Upper lobe of right lung (tissue), 1 donor: ENCODE data around the gene DPP7. TPM values are rescaled to one million over a fixed set of nuclear protein-coding genes. Genes with fewer than 3 reads are reported as not detected.
A peak's percentile ranks its signal among the peaks of the same experiment; 100 is the strongest.

ENCODE experiments used
- ATAC-seq: fragments of 200-7000 bp; cut with Tn5 transposase; one replicate; pipeline ENCODE4 v1.9.1; 2020; ENCODE audit warnings: mild to moderate bottlenecking, moderate library complexity
- DNase-seq: peaks from one replicate; pipeline ENCODE4 v3.0.0-alpha.2; 2020
- H3K27ac ChIP-seq: fragments of 200-600 bp; one replicate; pipeline ENCODE4 v1.8.0; 2022
- H3K27me3 ChIP-seq: fragments of 200-600 bp; one replicate; pipeline ENCODE4 v1.8.0; 2022; ENCODE audit warnings: mild to moderate bottlenecking
- H3K36me3 ChIP-seq: fragments of 200-600 bp; one replicate; pipeline ENCODE4 v1.8.0; 2022
- H3K4me1 ChIP-seq: fragments of 200-600 bp; one replicate; pipeline ENCODE4 v1.8.0; 2022
- H3K4me3 ChIP-seq: fragments of 200-600 bp; one replicate; pipeline ENCODE4 v1.8.0; 2022; ENCODE audit warnings: mild to moderate bottlenecking
- H3K9me3 ChIP-seq: fragments of 200-600 bp; one replicate; pipeline ENCODE4 v1.8.0; 2022
- intact Hi-C: fragments of 100-400 bp; cut with DNase I; formaldehyde crosslinking; loops from one replicate; pipeline ENCODE4 v1.11.0; 2022
- total RNA-seq: library from RNA; stranded (reverse); fragmentation: NEBNext Ultra II Directional; extraction: Animal tissue kit (Norgen Biotek cat#: 25700); gene quantifications from one replicate; pipeline ENCODE4 v1.2.1, GENCODE V29; 2021
- TF ChIP-seq, protein P1 (sequence below): fragments of 200-600 bp; IDR thresholded peaks from one replicate; pipeline ENCODE4 v1.8.0; 2022; ENCODE audit warnings: antibody characterized with exemption
- donor health status: DM: no; HTN: yes; CAD: no; lungs with severe emphysema.

DPP7 gene
- total RNA-seq, 1 donor from 2014 or later = 183 TPM

DNA sequence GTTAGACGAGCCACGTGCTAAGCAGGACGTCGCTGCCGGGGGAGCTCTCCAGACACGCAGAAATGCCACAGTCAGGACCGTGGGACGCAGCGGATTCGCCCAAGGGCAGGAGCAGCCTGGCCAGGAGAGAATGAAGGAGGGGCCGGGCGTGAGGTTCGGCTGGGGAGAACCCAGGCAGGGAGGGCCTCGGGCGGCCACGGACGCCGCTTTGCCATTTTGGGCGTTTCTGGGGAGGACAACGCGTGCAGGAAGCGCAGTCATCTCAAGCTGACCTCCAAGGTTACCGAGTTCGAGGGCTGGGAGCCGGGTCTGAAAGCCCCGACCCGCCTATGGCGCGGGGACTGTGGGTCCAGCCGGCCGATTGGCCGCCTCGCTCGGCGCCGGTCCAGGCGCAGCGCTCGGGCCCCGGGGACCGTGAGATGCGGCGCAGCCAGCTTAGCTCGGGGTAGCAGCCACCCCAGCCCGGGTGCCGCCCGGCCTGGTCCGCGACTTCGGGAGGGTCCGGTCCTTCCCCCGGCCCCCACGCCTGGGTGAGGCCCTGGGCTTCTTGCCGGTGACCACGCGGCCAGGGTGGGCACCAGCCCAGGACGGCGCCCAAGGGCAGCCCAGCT lies 28.5 kb downstream of the DPP7 start:
- no peaks in the 10 kb centered on the region for H3K27me3 ChIP-seq
- DNase-seq (no peak), ATAC-seq (peak; percentile 4)
- TF ChIP-seq, protein P1, sequence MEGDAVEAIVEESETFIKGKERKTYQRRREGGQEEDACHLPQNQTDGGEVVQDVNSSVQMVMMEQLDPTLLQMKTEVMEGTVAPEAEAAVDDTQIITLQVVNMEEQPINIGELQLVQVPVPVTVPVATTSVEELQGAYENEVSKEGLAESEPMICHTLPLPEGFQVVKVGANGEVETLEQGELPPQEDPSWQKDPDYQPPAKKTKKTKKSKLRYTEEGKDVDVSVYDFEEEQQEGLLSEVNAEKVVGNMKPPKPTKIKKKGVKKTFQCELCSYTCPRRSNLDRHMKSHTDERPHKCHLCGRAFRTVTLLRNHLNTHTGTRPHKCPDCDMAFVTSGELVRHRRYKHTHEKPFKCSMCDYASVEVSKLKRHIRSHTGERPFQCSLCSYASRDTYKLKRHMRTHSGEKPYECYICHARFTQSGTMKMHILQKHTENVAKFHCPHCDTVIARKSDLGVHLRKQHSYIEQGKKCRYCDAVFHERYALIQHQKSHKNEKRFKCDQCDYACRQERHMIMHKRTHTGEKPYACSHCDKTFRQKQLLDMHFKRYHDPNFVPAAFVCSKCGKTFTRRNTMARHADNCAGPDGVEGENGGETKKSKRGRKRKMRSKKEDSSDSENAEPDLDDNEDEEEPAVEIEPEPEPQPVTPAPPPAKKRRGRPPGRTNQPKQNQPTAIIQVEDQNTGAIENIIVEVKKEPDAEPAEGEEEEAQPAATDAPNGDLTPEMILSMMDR = no peak
- peak overlapping the region; percentile 93 for H3K27ac ChIP-seq
- H3K4me3 ChIP-seq = peak overlapping the region; percentile 76
- H3K4me1 ChIP-seq = peaks cover 17% of the 10 kb centered on the region
- H3K36me3 ChIP-seq = peaks cover 25% of the 10 kb centered on the region
- intact Hi-C loops = no loop called here
- no peaks in the 10 kb centered on the region for H3K9me3 ChIP-seq

DNA sequence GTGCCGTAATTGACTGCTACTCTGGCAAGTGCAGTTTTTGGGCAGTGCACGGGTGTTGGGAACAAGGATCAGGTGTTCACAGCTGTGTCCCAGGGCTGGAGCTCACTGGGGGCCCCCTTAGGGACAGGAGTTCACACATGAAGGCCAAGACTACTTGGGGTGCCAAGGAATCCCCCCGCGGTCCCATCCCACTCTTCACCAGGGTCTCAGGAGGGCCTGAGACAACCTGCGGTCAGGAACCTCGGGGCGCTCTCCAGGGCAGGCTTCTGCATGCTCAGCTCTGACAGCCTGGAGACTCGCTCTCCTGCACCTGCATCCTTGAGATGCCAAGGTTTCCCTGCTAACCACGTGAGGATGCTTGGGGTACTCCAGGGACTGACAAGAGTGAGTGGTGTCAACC lies 30.0 kb downstream of the DPP7 start:
- Histone ChIP-seq H3K4me3 (no peak overlapping the region), H3K9me3 (no peaks in the 10 kb centered on the region), H3K4me1 (peaks cover 17% of the 10 kb centered on the region), H3K27me3 (no peaks in the 10 kb centered on the region), H3K36me3 (peaks cover 40% of the 10 kb centered on the region), H3K27ac (no peak overlapping the region)
- no peak for ATAC-seq
- TF ChIP-seq, protein P1 = no peak
- no peak for DNase-seq
- intact Hi-C loops = no loop called here

DNA sequence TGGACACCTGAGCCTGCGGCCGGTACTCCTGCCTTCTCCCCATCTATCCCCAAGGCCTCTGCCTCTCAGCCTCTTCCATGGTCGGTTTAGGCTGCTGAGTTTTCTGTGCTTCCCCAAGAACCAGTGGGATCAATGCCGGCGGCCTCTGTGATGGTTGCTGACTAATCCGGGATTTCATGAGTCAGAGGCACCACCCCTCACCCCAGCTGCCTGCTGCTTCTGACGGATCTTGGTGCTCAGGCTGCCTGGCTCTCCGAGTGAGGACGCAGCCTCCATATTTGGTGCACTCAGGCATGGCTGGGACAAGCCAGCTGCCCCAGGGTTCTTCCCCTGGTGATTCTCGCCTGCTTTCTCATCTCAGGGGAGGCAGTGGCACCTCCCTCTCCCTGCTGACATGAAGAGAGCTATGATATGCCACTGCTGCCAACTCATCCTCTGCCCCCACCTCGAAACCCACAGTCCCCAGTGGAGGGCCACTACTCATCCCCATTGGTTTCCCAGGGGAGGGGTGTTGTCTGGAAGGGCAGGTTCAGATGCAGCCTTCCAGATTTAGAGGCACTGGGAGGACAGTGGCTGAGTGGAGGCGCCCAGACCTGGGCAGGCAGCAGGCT lies 31.0 kb downstream of the DPP7 start:
- peaks cover 22% of the 10 kb centered on the region for H3K4me1 ChIP-seq
- no peak overlapping the region for H3K4me3 ChIP-seq
- H3K36me3 ChIP-seq = peaks cover 44% of the 10 kb centered on the region
- TF ChIP-seq, protein P1 = no peak
- no peaks in the 10 kb centered on the region for H3K27me3 ChIP-seq
- peak; percentile 61 for DNase-seq
- H3K9me3 ChIP-seq = no peaks in the 10 kb centered on the region
- no peak overlapping the region for H3K27ac ChIP-seq
- intact Hi-C loops = no loop called here
- ATAC-seq = no peak

DNA sequence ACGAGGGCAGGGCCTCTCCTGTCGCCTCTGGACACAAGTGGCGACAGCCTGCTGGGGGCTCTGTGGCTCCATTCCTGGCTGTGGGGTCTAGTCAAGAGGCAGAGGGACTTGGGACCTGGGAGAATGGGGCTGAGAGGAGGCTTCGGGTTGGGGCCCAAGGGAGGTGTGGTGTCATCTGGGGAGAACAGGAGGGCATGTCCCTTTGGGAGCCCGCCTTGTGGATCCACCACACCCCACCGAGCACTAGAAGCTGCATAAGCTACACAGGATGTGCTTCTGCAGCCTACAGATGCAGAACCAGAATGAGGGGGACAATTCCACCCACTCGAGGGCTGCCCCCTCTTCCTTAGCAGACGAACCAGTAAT lies 31.6 kb downstream of the DPP7 start:
- H3K27me3 ChIP-seq = no peaks in the 10 kb centered on the region
- TF ChIP-seq, protein P1 = no peak
- H3K4me3 ChIP-seq = no peak overlapping the region
- intact Hi-C loops = no loop called here
- H3K9me3 ChIP-seq = no peaks in the 10 kb centered on the region
- no peak overlapping the region for H3K27ac ChIP-seq
- H3K4me1 ChIP-seq = peaks cover 23% of the 10 kb centered on the region
- DNase-seq = no peak
- no peak for ATAC-seq
- H3K36me3 ChIP-seq = peaks cover 44% of the 10 kb centered on the region

DNA sequence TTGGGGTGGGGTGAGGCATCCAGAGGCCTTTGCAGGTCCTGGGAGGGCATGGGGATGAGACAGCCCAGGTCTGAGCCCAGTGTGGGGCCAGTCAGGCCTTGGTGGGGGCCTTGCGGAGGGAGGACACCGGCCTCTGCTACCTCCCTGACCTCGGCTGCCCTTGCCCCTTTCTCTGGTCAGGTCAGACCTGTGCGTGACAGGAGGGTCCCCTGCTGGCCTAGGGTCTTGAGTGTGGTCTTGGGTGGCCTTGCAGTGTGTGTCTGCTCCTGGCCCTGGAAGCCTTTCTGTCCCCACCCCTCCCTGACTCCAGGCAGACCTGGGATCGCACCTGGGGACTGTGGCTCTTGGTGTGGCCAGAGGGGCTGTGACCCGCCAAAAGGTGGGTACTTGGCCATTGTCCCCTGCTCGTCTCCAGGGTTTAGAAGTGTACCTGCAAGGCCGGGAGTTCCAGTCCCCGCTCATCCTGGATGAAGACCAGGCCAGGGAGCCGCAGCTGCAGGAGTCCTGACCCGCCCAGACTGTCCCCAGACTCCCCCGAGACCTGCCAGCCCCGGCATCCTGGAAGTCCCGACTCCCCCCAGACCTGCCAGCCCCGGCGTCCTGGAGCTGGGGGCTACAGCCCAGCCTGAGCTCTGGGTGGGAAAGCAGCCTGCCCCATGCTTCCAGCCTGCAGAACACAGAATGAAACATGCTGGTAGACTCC lies 32.2 kb downstream of the DPP7 start:
- Histone ChIP-seq H3K9me3 (no peaks in the 10 kb centered on the region), H3K4me3 (no peak overlapping the region), H3K27me3 (no peaks in the 10 kb centered on the region), H3K4me1 (peaks cover 18% of the 10 kb centered on the region), H3K36me3 (peaks cover 44% of the 10 kb centered on the region), H3K27ac (no peak overlapping the region)
- ATAC-seq = no peak
- TF ChIP-seq, protein P1 = no peak
- DNase-seq = peak; percentile 62
- intact Hi-C loops = no loop called here
